Heart left ventricle (tissue), 16 donors: Measurements from ENCODE around the gene VWA5B1. TPM values are rescaled to one million over a fixed set of nuclear protein-coding genes. Genes with fewer than 3 reads are reported as not detected.

Experiments
- ATAC-seq, 4 donors: fragments of 200-7000 bp; cut with Tn5 transposase; one replicate each; pipeline ENCODE4 v1.9.1; 2020 to 2022; ENCODE audit warnings: moderate library complexity in 4 of 4, mild to moderate bottlenecking in 3 of 4, moderate number of reproducible peaks in 1 of 4
- DNase-seq, 5 donors: peaks; one replicate each; pipeline ENCODE4 v3.0.0-alpha.2; 2020
- H3K27ac ChIP-seq, 12 donors: fragments of 200-600 bp; sonication (generic) in 4 of 12; one replicate each; pipeline versions ENCODE4 v1.5.0 to v1.8.0; 2016 to 2022; ENCODE audit warnings: mild to moderate bottlenecking in 2 of 12
- H3K27me3 ChIP-seq, 9 donors: fragments of 200-600 bp; sonication (generic) in 2 of 9; one replicate each; pipeline versions ENCODE4 v1.5.1 to v1.8.0; 2016 to 2022; ENCODE audit warnings: mild to moderate bottlenecking in 3 of 9
- H3K36me3 ChIP-seq, 9 donors: fragments of 200-600 bp; sonication (generic) in 2 of 9; one replicate each; pipeline versions ENCODE4 v1.5.0 to v1.8.0; 2018 to 2022; ENCODE audit warnings: mild to moderate bottlenecking in 2 of 9
- H3K4me1 ChIP-seq, 12 donors: fragments of 200-600 bp; sonication (generic) in 4 of 12; one replicate each; pipeline versions ENCODE4 v1.5.0 to v1.8.0; 2016 to 2022; ENCODE audit warnings: mild to moderate bottlenecking in 3 of 12
- H3K4me3 ChIP-seq, 12 donors: fragments of 200-600 bp; sonication (generic) in 4 of 12; one replicate each; pipeline versions ENCODE4 v1.5.0 to v1.8.0; 2017 to 2022; ENCODE audit warnings: mild to moderate bottlenecking in 9 of 12, moderate library complexity in 4 of 12
- H3K9me3 ChIP-seq, 12 donors: fragments of 200-600 bp; sonication (generic) in 4 of 12; one replicate each; pipeline versions ENCODE4 v1.5.0 to v1.8.0; 2016 to 2022; ENCODE audit warnings: mild to moderate bottlenecking in 1 of 12
- CTCF ChIP-seq, 12 donors: fragments of 200-600 bp; sonication (generic) in 4 of 12; IDR thresholded peaks; one replicate each; pipeline versions ENCODE4 v1.5.0 to v1.8.0; 2018 to 2022; ENCODE audit warnings: antibody characterized with exemption in 12 of 12, mild to moderate bottlenecking in 5 of 12
- POLR2A ChIP-seq, 2 donors: fragments of 450-650 bp; IDR thresholded peaks; one replicate each; pipeline ENCODE4 v1.6.1; 2017; ENCODE audit warnings: antibody characterized with exemption in 2 of 2, mild to moderate bottlenecking in 2 of 2, moderate library complexity in 2 of 2
- WGBS, 4 donors: extraction: QIAGEN DNeasy Blood & Tissue Kit in 2 of 4; methylation state at CpG; one replicate each; pipeline versions ENCODE4 v1.1.5 to v1.1.7; 2013 to 2018; 5-methylcytosine and 5-hydroxymethylcytosine counted together
- intact Hi-C, 10 donors: fragments of 100-400 bp; cut with DNase I; formaldehyde crosslinking; loops; one replicate each; pipeline versions ENCODE4 v1.11.1 to v1.14.2; 2022
- polyA plus RNA-seq, 2 donors: library from polyadenylated mRNA; stranded (reverse); fragments of 200-250 nt; gene quantifications; one replicate each; pipeline ENCODE4 v1.2.3, GENCODE V29; 2013
- total RNA-seq, 9 donors: library from RNA; depleted of rRNA in 2 of 9; stranded (reverse); fragments of >200 nt in 2 of 9; fragmentation: NEBNext Ultra II Directional in 3 of 9; extraction: Animal tissue kit (Norgen Biotek cat#: 25700) in 3 of 9; gene quantifications; one replicate each; pipeline versions ENCODE4 v1.1.0 to v1.2.4, GENCODE V29; 2016 to 2023
- donor health status: ischemic (EF 13 %, LVEDD 7.1; RV severe dilation, severe dysfunction).
- donor health status: healthy with polysubstance abuse.
- donor health status: DM: no; HTN: yes; CAD: no.
- donor health status: DM: no; HTN: no; CAD: no.
- donor health status: ischemic (EF 25% LVEDD 6.9; RV normal size, moderate dysfunction).
- donor health status: ischemic (EF 25% LVEDD 5.7; RV mildly dilated, moderate dysfunction).
- donor health status: healthy.
- donor health status: DM: yes; HTN: yes; CAD: no.
- donor health status: ischemic (EF 35%, LVEDD 5.7; RV mildly dilated, moderate dysfunction).
- donor health status: nonischemic (EF 11% LVEDD 7.7; RV severe dilation, severe dysfunction).
- donor health status: DM: yes; HTN: yes; CAD: no.
- donor health status: PGD.
- donor health status: ischemic (EF 29% LVEDD 5.4; RV normal size, mild dysfunction).
- donor health status: nonischemic (EF 23%, LVEDD 6.1; RV moderate dilation, normal function).

VWA5B1 gene
- total and polyA plus RNA-seq, 11 donors, result 0.04 to 0.88 (median 0.12) TPM; not detected in 4

GRCh38 chr1:20345419-20345818 lies 54.7 kb downstream of the VWA5B1 start:
- H3K9me3 ChIP-seq, result peaks cover 0 to 10% (median 0%) of the 10 kb centered on the region in 12 donors
- H3K27me3 ChIP-seq, result peaks cover 0 to 22% (median 5%) of the 10 kb centered on the region in 9 donors
- no peak for DNase-seq
- H3K4me3 ChIP-seq, result no peak overlapping the region
- no peak for TF ChIP-seq CTCF (IDR thresholded peaks at IDR 0.05)
- TF ChIP-seq POLR2A (IDR thresholded peaks at IDR 0.05), result no peak
- H3K27ac ChIP-seq, result no peak overlapping the region
- no peak for ATAC-seq
- 79 to 92% (median 84%) methylated on average over 11 to 13 of the region's 13 CpGs for WGBS, 4 donors
- no peaks in the 10 kb centered on the region for H3K36me3 ChIP-seq
- H3K4me1 ChIP-seq, result peaks cover 0 to 11% (median 0%) of the 10 kb centered on the region in 12 donors
- intact Hi-C loops, result no loop called here

GRCh38 chr1:20346433-20346832 lies 55.8 kb downstream of the VWA5B1 start:
- Histone ChIP-seq H3K27me3 (peaks cover 0 to 22% (median 5%) of the 10 kb centered on the region in 9 donors), H3K9me3 (peaks cover 0 to 10% (median 0%) of the 10 kb centered on the region in 12 donors), H3K27ac (no peak overlapping the region), H3K4me1 (peaks cover 0 to 11% (median 0%) of the 10 kb centered on the region in 12 donors), H3K4me3 (no peak overlapping the region), H3K36me3 (no peaks in the 10 kb centered on the region)
- DNase-seq (no peak), ATAC-seq (no peak)
- WGBS, 4 donors, result 78 to 89% (median 81%) methylated on average over 1 of the region's 1 CpG
- intact Hi-C loops, result no loop called here
- no peak for TF ChIP-seq CTCF (IDR thresholded peaks at IDR 0.05)
- TF ChIP-seq POLR2A (IDR thresholded peaks at IDR 0.05), result no peak

GRCh38 chr1:20347699-20348098 lies 57.0 kb downstream of the VWA5B1 start:
- no peak overlapping the region for H3K4me3 ChIP-seq
- TF ChIP-seq CTCF (IDR thresholded peaks at IDR 0.05) (no peak), POLR2A (IDR thresholded peaks at IDR 0.05) (no peak)
- DNase-seq (no peak), ATAC-seq (no peak)
- 79 to 90% (median 85%) methylated on average over 2 of the region's 2 CpGs for WGBS, 4 donors
- H3K4me1 ChIP-seq, result peaks cover 0 to 11% (median 0%) of the 10 kb centered on the region in 12 donors
- no peaks in the 10 kb centered on the region for H3K36me3 ChIP-seq
- peaks cover 0 to 17% (median 5%) of the 10 kb centered on the region in 9 donors for H3K27me3 ChIP-seq
- intact Hi-C loops, result no loop called here
- H3K9me3 ChIP-seq, result peaks cover 0 to 10% (median 0%) of the 10 kb centered on the region in 12 donors
- H3K27ac ChIP-seq, result no peak overlapping the region

- Histone ChIP-seq H3K4me3 (no peak overlapping the region), H3K27ac (no peak overlapping the region), H3K9me3 (peaks cover 0 to 10% (median 0%) of the 10 kb centered on the region in 12 donors), H3K27me3 (peaks cover 0 to 15% (median 5%) of the 10 kb centered on the region in 9 donors), H3K36me3 (no peaks in the 10 kb centered on the region), H3K4me1 (peaks cover 0 to 6% (median 0%) of the 10 kb centered on the region in 12 donors)
- DNase-seq, result no peak
- TF ChIP-seq POLR2A (IDR thresholded peaks at IDR 0.05) (no peak), CTCF (IDR thresholded peaks at IDR 0.05) (no peak)
- no peak for ATAC-seq
- intact Hi-C loops, result no loop called here
- 83 to 92% (median 88%) methylated on average over 9 to 13 of the region's 13 CpGs for WGBS, 4 donors
Measured at GRCh38 chr1:20348326-20348915, 57.7 kb downstream of the VWA5B1 start.
